ENCODE measurements around the gene NETO2.

Gene NETO2

DNA sequence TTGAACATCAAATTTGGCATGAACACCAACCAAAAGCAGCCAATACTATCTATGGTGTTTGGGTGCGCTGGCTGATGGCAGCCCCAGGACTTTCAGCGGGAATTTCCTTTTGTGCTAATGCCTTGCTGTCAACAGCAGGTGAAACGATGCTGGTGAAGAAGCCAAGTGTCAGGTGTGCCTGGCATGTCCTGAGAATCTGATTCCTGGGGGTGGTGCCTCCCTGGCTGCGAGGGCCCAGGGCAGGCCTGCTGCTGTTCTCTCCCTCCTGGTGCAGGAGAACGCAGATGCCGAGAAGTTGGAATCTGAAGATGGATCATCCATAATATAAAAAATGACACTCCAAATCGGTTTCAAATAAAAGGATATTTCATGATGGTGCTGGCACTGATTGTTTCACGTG, 108.3 kb downstream of the NETO2 start:
- no peak overlapping the region for H3K4me2 ChIP-seq (ENCODE audit: low read depth, low read length, poor library complexity, severe bottlenecking)
- no peak overlapping the region for H2AFZ ChIP-seq (ENCODE audit: low read depth, low read length, severe bottlenecking)
- no peak overlapping the region for H3K4me3 ChIP-seq (ENCODE audit: insufficient read depth, low read length, poor library complexity, severe bottlenecking)
- no peak overlapping the region for H3K9ac ChIP-seq (ENCODE audit: low read length)
- H3F3A ChIP-seq (ENCODE audit: insufficient read depth): no peaks in the 10 kb centered on the region
- H3K9me3 ChIP-seq (ENCODE audit: insufficient read depth, low read length): no peaks in the 10 kb centered on the region
- H3K27ac ChIP-seq (ENCODE audit: low read depth, low read length): no peak overlapping the region
- no peak for TF ChIP-seq EZH2phosphoT487 (conservative IDR thresholded peaks at IDR 0.05; ENCODE audit: low read length)
- TF ChIP-seq, protein P1, sequence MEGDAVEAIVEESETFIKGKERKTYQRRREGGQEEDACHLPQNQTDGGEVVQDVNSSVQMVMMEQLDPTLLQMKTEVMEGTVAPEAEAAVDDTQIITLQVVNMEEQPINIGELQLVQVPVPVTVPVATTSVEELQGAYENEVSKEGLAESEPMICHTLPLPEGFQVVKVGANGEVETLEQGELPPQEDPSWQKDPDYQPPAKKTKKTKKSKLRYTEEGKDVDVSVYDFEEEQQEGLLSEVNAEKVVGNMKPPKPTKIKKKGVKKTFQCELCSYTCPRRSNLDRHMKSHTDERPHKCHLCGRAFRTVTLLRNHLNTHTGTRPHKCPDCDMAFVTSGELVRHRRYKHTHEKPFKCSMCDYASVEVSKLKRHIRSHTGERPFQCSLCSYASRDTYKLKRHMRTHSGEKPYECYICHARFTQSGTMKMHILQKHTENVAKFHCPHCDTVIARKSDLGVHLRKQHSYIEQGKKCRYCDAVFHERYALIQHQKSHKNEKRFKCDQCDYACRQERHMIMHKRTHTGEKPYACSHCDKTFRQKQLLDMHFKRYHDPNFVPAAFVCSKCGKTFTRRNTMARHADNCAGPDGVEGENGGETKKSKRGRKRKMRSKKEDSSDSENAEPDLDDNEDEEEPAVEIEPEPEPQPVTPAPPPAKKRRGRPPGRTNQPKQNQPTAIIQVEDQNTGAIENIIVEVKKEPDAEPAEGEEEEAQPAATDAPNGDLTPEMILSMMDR (IDR thresholded peaks at IDR 0.05; ENCODE audit: insufficient read depth, low read length, poor library complexity, severe bottlenecking): no peak
- no peaks in the 10 kb centered on the region for H3K27me3 ChIP-seq (ENCODE audit: low read length)
- no peaks in the 10 kb centered on the region for H3K9me2 ChIP-seq (replicated peaks; ENCODE audit: insufficient read depth, low read length)
- no peaks in the 10 kb centered on the region for H3K79me2 ChIP-seq (ENCODE audit: insufficient read depth, low read length)
- no peaks in the 10 kb centered on the region for H3K36me3 ChIP-seq (ENCODE audit: low read length)
- H4K20me1 ChIP-seq (ENCODE audit: low read depth, low read length): no peaks in the 10 kb centered on the region

DNA sequence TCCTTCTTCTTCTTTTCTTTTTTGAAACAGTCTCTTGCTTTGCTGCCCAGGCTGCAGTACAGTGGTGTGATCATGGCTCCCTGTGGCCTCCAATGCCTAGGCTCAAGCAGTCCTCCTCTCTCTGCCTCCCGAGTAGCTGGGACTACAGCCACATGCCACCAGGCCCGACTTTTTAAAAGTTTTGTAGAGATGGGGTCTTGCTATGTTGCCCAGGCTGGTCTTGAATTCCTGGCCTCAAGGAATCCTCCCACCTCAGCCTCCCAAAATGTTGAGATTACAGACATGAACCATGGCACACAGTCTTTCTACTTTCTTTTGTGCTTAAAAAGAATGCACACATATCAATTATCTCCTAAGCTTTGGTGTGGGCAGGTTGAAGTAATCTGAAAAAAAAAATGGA, 109.3 kb downstream of the NETO2 start:
- no peak overlapping the region for H2AFZ ChIP-seq (ENCODE audit: low read depth, low read length, severe bottlenecking)
- H3F3A ChIP-seq (ENCODE audit: insufficient read depth): no peaks in the 10 kb centered on the region
- H3K9me2 ChIP-seq (replicated peaks; ENCODE audit: insufficient read depth, low read length): no peaks in the 10 kb centered on the region
- H3K9ac ChIP-seq (ENCODE audit: low read length): no peak overlapping the region
- H3K9me3 ChIP-seq (ENCODE audit: insufficient read depth, low read length): no peaks in the 10 kb centered on the region
- H3K4me3 ChIP-seq (ENCODE audit: insufficient read depth, low read length, poor library complexity, severe bottlenecking): no peak overlapping the region
- no peaks in the 10 kb centered on the region for H4K20me1 ChIP-seq (ENCODE audit: low read depth, low read length)
- TF ChIP-seq EZH2phosphoT487 (conservative IDR thresholded peaks at IDR 0.05; ENCODE audit: low read length): no peak
- TF ChIP-seq, protein P1 (IDR thresholded peaks at IDR 0.05; ENCODE audit: insufficient read depth, low read length, poor library complexity, severe bottlenecking): no peak
- H3K36me3 ChIP-seq (ENCODE audit: low read length): no peaks in the 10 kb centered on the region
- no peak overlapping the region for H3K27ac ChIP-seq (ENCODE audit: low read depth, low read length)
- H3K4me2 ChIP-seq (ENCODE audit: low read depth, low read length, poor library complexity, severe bottlenecking): no peak overlapping the region
- H3K27me3 ChIP-seq (ENCODE audit: low read length): no peaks in the 10 kb centered on the region
- no peaks in the 10 kb centered on the region for H3K79me2 ChIP-seq (ENCODE audit: insufficient read depth, low read length)

DNA sequence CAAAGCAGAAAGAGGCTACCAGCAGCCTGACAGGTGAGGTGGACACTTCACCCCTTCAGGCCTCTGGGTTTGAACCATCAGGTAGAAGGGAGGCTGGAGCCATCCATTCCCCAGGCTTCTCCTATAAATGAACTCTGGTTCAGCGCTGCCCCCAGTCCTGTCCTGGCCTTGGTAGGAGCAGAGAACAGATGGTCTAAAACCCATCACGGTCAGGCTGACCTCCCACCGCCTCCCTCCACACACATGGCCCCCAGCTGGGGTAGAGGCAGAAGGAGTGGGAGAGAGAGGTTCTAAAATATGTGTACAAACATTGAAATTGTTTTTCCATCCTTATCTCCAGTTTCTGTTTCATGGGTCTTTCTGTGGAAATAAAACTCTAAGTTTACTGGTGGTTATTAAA, 110.6 kb downstream of the NETO2 start:
- no peaks in the 10 kb centered on the region for H3K36me3 ChIP-seq (ENCODE audit: low read length)
- H3K27me3 ChIP-seq (ENCODE audit: low read length): no peaks in the 10 kb centered on the region
- H3K9me3 ChIP-seq (ENCODE audit: insufficient read depth, low read length): no peaks in the 10 kb centered on the region
- H3K79me2 ChIP-seq (ENCODE audit: insufficient read depth, low read length): no peaks in the 10 kb centered on the region
- H3K4me2 ChIP-seq (ENCODE audit: low read depth, low read length, poor library complexity, severe bottlenecking): no peak overlapping the region
- H3F3A ChIP-seq (ENCODE audit: insufficient read depth): no peaks in the 10 kb centered on the region
- H3K4me3 ChIP-seq (ENCODE audit: insufficient read depth, low read length, poor library complexity, severe bottlenecking): no peak overlapping the region
- H4K20me1 ChIP-seq (ENCODE audit: low read depth, low read length): no peaks in the 10 kb centered on the region
- H2AFZ ChIP-seq (ENCODE audit: low read depth, low read length, severe bottlenecking): no peak overlapping the region
- no peak overlapping the region for H3K9ac ChIP-seq (ENCODE audit: low read length)
- no peak for TF ChIP-seq EZH2phosphoT487 (conservative IDR thresholded peaks at IDR 0.05; ENCODE audit: low read length)
- TF ChIP-seq, protein P1 (IDR thresholded peaks at IDR 0.05; ENCODE audit: insufficient read depth, low read length, poor library complexity, severe bottlenecking): no peak
- H3K27ac ChIP-seq (ENCODE audit: low read depth, low read length): no peak overlapping the region
- H3K9me2 ChIP-seq (replicated peaks; ENCODE audit: insufficient read depth, low read length): no peaks in the 10 kb centered on the region
